ENCODE data around the gene PRAC2. TPM values are rescaled to one million over a fixed set of nuclear protein-coding genes. Genes with fewer than 3 reads are reported as not detected.

Gene PRAC2
- total RNA-seq, 4 donors from 2014 or later: 4.1 TPM; not detected in 3

DNA sequence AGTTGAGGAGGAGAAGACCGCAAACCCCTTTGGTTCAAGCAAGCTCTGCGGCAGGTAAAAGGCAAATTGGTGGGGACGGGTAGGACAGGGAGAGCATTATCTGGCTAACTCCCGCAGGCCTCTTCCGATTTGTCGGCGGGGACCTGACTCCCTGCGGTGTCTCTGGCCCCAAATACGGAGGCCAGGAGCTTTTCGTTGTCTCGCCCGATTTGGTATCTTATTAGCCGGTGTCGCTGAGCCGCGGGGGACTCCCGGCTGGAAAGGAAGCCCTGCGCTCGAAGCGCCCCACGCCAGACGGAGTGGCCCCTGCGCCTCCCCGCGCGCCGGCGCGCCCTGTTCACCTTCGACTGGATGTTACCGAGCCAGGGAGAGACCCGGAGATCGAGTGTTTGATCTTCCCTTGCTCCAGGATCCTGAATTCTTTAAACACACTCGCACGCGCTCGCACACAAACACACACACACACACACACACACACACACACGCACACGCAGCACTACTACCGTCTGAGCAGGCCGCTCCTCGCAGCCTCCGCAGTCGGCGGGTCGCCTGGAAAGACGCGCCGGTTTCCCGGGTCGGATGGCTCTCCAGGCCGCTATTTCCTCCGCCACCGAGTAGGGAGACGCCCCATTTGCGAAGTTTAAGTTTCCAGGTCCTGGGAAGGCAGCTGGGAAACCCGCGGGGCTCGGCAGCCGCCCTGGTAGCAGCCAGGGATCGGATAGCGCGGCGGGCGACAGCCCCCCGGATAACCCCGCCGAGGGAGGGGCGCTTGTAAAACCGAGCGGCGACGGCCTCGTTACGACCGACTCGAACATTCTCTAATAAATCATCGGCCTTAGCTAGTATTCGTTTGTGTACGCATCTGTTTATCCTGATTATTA is 4.0 kb upstream of the PRAC2 start:
- intact Hi-C loops (cut with DNase I; ENCODE audit: low total_unique reads) (no loop called here), in situ Hi-C loops (cut with MboI; ENCODE audit: low pct_ligation_motif_present in 1 of 4, low pct_unique_long_range_greater_than_20kb in 1 of 4, low sequenced_read_pairs in 3 of 4) (no loop called here)
- Histone ChIP-seq H3K4me1 (peaks cover 9 to 33% (median 25%) of the 10 kb centered on the region in 4 donors), H3K27ac (peak overlapping the region in 1 of 4 donors; percentile 74), H3K9me3 (no peaks in the 10 kb centered on the region), H3K4me3 (peak overlapping the region in 2 of 4 donors; percentile 14 to 43), H3K27me3 (peaks cover 100% of the 10 kb centered on the region), H3K36me3 (no peaks in the 10 kb centered on the region)
- TF ChIP-seq, protein P1, sequence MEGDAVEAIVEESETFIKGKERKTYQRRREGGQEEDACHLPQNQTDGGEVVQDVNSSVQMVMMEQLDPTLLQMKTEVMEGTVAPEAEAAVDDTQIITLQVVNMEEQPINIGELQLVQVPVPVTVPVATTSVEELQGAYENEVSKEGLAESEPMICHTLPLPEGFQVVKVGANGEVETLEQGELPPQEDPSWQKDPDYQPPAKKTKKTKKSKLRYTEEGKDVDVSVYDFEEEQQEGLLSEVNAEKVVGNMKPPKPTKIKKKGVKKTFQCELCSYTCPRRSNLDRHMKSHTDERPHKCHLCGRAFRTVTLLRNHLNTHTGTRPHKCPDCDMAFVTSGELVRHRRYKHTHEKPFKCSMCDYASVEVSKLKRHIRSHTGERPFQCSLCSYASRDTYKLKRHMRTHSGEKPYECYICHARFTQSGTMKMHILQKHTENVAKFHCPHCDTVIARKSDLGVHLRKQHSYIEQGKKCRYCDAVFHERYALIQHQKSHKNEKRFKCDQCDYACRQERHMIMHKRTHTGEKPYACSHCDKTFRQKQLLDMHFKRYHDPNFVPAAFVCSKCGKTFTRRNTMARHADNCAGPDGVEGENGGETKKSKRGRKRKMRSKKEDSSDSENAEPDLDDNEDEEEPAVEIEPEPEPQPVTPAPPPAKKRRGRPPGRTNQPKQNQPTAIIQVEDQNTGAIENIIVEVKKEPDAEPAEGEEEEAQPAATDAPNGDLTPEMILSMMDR (IDR thresholded peaks at IDR 0.05): no peak
- peak in 1 of 3 donors; percentile 40 for TF ChIP-seq POLR2AphosphoS5 (IDR thresholded peaks at IDR 0.05)
- no peak for DNase-seq
- 19% methylated on average over 62 of the region's 80 CpGs; no CpG with 5 or more reads in 1 of the 2 donors for WGBS, 2 donors (ENCODE audit: low coverage in 1 of 2)

DNA sequence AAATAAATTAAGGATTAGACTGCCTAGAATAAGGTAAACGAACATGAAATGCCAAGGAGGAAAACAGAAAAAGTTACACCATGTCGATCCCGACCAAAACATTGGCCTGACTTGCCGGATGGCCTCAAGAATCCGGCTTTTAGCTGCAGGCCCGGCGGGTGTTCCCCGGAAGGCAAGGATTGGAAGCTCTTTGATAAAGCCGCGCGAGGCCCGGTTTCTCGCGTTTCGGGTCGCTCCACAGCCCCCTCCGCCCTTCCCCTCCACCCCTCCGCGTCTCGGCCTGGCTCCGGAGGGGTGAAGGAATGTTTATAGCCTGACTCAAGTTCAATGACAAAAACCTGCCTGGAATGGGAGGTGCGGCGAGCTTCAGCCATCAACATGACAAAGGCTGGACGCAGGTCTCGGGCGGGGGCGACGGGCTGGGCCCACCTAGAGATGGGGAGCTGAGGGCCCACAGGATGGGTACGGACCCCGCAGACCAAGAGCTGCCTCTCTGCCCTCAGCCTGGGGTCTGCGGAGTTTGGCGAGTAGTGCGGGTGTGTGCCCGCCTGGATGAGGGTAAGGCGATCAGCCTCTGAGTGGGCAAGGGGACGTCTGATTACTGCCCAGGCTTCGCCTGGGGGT is 3.2 kb upstream of the PRAC2 start:
- H3K36me3 ChIP-seq: no peaks in the 10 kb centered on the region
- in situ Hi-C loops (cut with MboI; ENCODE audit: low pct_ligation_motif_present in 1 of 4, low pct_unique_long_range_greater_than_20kb in 1 of 4, low sequenced_read_pairs in 3 of 4): no loop called here
- DNase-seq: no peak
- peak overlapping the region in 1 of 4 donors; percentile 74 for H3K27ac ChIP-seq
- H3K27me3 ChIP-seq: peaks cover 100% of the 10 kb centered on the region
- no peaks in the 10 kb centered on the region for H3K9me3 ChIP-seq
- intact Hi-C loops (cut with DNase I; ENCODE audit: low total_unique reads): loop anchor here (10.0 kb wide), 2 partner anchors 155 to 285 kb away; no protein-coding TSS in a partner anchor
- peak overlapping the region in 2 of 4 donors; percentile 14 to 43 for H3K4me3 ChIP-seq
- peaks cover 10 to 41% (median 31%) of the 10 kb centered on the region in 4 donors for H3K4me1 ChIP-seq
- TF ChIP-seq POLR2AphosphoS5 (IDR thresholded peaks at IDR 0.05): peak in 1 of 3 donors; percentile 27
- TF ChIP-seq, protein P1 (IDR thresholded peaks at IDR 0.05): no peak
- WGBS, 2 donors (ENCODE audit: low coverage in 1 of 2): 5 to 16% methylated on average over 13 to 37 of the region's 37 CpGs

DNA sequence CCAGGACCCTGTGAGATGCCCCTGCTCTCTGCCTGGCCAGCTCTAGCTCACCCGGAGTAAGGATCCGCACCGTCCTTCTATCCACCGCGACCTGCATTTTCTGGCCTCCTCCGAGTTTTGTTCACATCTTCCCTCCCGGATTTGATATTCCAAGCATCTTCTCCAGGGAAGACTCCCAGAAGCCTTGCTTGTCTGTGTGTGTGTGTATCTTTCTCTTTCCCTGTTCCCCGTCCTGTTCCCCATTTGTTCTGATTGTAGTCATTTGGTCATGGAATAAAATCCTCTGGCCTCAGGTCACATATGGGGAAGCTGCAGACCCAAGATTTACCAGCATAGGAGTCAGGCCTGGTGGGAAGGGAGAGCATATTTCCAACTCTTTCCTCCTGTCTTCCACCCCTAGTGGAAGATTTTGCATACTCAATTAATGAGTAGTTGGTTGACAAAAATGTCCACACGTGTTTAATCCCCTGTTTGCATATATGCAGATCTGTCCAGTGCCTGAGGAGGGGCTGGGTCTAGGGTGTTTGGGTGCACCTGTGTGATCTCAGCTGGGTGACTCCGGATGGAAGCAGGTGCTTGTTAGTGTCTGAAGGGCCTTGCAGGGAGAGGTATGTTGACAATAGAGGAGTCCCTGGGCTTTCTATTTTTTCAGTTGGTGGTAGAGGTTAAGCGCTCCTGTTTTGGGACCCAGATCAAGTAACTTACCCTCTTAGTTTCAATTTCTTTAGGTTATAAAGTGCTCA is 2.5 kb upstream of the PRAC2 start:
- Histone ChIP-seq H3K4me1 (peaks cover 17 to 48% (median 38%) of the 10 kb centered on the region in 4 donors), H3K9me3 (no peaks in the 10 kb centered on the region), H3K4me3 (peak overlapping the region in 1 of 4 donors; percentile 43), H3K36me3 (no peaks in the 10 kb centered on the region), H3K27me3 (peaks cover 100% of the 10 kb centered on the region), H3K27ac (peak overlapping the region in 1 of 4 donors; percentile 74)
- intact Hi-C loops (cut with DNase I; ENCODE audit: low total_unique reads) (loop anchor here (10.0 kb wide), 2 partner anchors 154 to 284 kb away; no protein-coding TSS in a partner anchor), in situ Hi-C loops (cut with MboI; ENCODE audit: low pct_ligation_motif_present in 1 of 4, low pct_unique_long_range_greater_than_20kb in 1 of 4, low sequenced_read_pairs in 3 of 4) (no loop called here)
- no peak for DNase-seq
- WGBS, 2 donors (ENCODE audit: low coverage in 1 of 2): 42 to 59% methylated on average over 6 to 11 of the region's 11 CpGs
- TF ChIP-seq POLR2A (IDR thresholded peaks at IDR 0.05) (no peak), EP300 (IDR thresholded peaks at IDR 0.05; ENCODE audit: low read depth) (no peak), POLR2AphosphoS5 (IDR thresholded peaks at IDR 0.05) (no peak)
- TF ChIP-seq, protein P1 (IDR thresholded peaks at IDR 0.05): no peak

All from transverse colon (tissue), 4 donors.